Adrenal gland (tissue), 12 donors: ENCODE measurements around the gene HOXA5. TPM values are rescaled to one million over a fixed set of nuclear protein-coding genes. Genes with fewer than 3 reads are reported as not detected.

Source experiments
- DNase-seq, 7 donors: peaks; one replicate each; pipeline ENCODE4 v3.0.0-alpha.2; 2019 to 2020
- H3K27ac ChIP-seq, 5 donors: fragments of 200-600 bp; sonication (generic) in 4 of 5; 1 replicate in 3 of 5; 2 replicates in 2 of 5; pipeline versions ENCODE4 v1.5.1 to v1.8.0; 2016 to 2020; ENCODE audit warnings: mild to moderate bottlenecking in 1 of 5
- H3K27me3 ChIP-seq: fragments of 200-600 bp; 2 replicates; pipeline ENCODE4 v1.8.0; 2021
- H3K36me3 ChIP-seq, 2 donors: fragments of 200-600 bp; replicated peaks in 1 of 2; 1 replicate in 1 of 2; 2 replicates in 1 of 2; pipeline versions ENCODE4 v1.5.1 to v1.8.0; 2018 to 2022
- H3K4me1 ChIP-seq, 2 donors: fragments of 200-600 bp; replicated peaks in 1 of 2; 1 replicate in 1 of 2; 2 replicates in 1 of 2; pipeline versions ENCODE4 v1.5.1 to v1.8.0; 2018 to 2021
- H3K4me3 ChIP-seq, 4 donors: fragments of 200-600 bp; sonication (generic) in 3 of 4; one replicate each; pipeline ENCODE4 v1.5.1; 2016 to 2018
- H3K9me3 ChIP-seq, 3 donors: fragments of 200-600 bp; sonication (generic) in 1 of 3; replicated peaks in 1 of 3; 1 replicate in 2 of 3; 2 replicates in 1 of 3; pipeline versions ENCODE4 v1.5.1 to v1.8.0; 2016 to 2021
- POLR2A ChIP-seq, 2 donors: fragments of 450-650 bp; IDR thresholded peaks; one replicate each; pipeline ENCODE4 v1.6.1; 2017; ENCODE audit warnings: antibody characterized with exemption in 2 of 2, mild to moderate bottlenecking in 2 of 2, moderate library complexity in 1 of 2
- WGBS, 4 donors: extraction: QIAGEN DNeasy Blood & Tissue Kit in 2 of 4; methylation state at CpG; one replicate each; pipeline versions ENCODE4 v1.1.5 to v1.1.7; 2013 to 2017; 5-methylcytosine and 5-hydroxymethylcytosine counted together
- intact Hi-C, 2 donors: fragments of 100-400 bp; cut with DNase I; formaldehyde crosslinking; loops; one replicate each; pipeline versions ENCODE4 v1.14.1 to v1.15.0; 2022 to 2023
- polyA plus RNA-seq, 3 donors: library from polyadenylated mRNA; stranded (reverse); fragments of 200-250 nt in 2 of 3; fragments of 350-450 nt in 1 of 3; fragmentation: Illumina TruSeq in 1 of 3; extraction: RNeasy Lipid Tissue Mini Kit (QIAGEN cat#74804) in 1 of 3; gene quantifications; one replicate each; pipeline ENCODE4 v1.2.3, GENCODE V29; 2013 to 2014
- total RNA-seq, 9 donors: library from RNA; depleted of rRNA in 4 of 9; stranded (reverse); fragments of >200 nt in 4 of 9; fragments of 120-200 nt in 1 of 9; fragmentation: NEBNext Ultra II Directional in 1 of 9; extraction: Animal tissue kit (Norgen Biotek cat#: 25700) in 1 of 9; gene quantifications; one replicate each; pipeline versions ENCODE4 v1.1.0 to v1.2.4, GENCODE V29; 2013 to 2023
- TF ChIP-seq, protein P1 (sequence below), 6 experiments: fragments of 450-650 bp in 4 of 6; fragments of 200-600 bp in 2 of 6; sonication (generic) in 1 of 6; IDR thresholded peaks; 1 replicate in 5 of 6; 2 replicates in 1 of 6; pipeline versions ENCODE4 v1.5.1 to v1.8.0; 2016 to 2021; ENCODE audit warnings: antibody characterized with exemption in 6 of 6, mild to moderate bottlenecking in 2 of 6, moderate library complexity in 1 of 6
- donor health status: healthy with polysubstance abuse.
- donor health status: Bipolar disorder and iron deficiency.
- donor health status: DM: yes; HTN: yes; CAD: no.
- donor health status: DM: no; HTN: no; CAD: no.
- donor health status: DM: no; HTN: no; CAD: no.
- donor health status: DM: yes; HTN: yes; CAD: no.

HOXA5 gene
- total and polyA plus RNA-seq, 12 donors = 21.8 to 132 (median 57.0) TPM

DNA sequence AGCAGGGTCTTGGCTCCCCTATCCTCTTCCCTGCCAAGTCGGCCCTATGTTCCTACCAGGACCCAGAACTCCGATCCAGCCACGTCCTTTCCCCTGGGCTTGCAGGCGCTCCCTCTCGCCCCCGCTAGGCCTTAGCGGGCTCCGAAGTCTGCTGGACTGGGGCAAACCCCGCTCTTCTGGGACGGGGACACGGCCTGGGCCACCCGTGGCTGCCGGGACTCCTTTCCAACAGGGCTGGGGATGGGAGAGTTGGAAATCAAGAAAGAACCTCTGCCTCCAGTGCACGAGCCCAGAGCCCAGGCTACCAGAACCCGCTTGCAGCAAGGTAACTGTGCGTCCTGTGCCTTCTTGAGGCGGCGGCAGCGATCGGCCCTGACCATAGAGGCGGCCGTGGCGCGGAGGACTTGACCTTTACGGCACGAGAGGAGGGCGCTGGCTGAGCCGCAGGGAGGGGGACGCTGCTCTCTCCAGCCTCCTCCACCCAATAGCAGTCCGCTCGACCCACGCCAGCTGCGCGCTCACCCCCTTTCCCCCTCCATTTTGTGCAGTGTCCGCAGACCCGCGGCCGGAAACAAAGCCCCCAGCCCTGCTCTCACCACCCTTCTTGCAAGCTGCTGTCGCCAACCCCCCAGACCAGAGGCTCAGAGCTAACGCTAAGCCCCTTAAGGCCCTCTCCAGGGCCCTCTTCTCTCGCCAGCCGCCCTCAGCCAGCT is 48.5 kb upstream of the HOXA5 start:
- H3K27me3 ChIP-seq = peaks cover 100% of the 10 kb centered on the region

DNA sequence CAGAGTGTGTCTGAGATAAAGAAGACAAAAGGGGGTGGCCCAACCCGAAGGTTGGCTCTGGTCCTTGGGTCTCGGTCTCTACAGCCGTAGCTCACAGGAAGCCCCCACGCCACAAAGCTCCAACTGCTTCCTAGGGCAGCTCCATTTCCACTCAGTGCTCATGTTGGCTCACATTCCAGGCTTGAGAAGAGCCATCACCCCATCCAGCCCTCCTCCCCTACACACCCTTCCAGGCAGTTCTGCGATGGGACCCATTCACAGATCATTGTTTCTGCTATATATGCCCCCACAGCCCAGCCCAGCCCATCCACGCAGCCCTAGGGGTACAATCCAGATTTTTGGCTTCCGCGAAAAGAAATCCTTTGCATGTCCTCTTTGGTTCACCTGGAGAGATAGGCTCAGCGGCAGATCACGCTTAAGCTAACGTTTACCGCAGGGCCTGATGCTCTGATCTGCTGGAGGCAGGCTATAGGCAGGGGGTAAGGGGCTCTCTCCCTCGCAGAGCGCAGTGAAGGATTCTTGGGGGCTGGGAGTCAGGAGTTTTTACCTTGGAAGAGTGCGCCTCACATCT is 47.8 kb upstream of the HOXA5 start:
- no peak overlapping the region for H3K27ac ChIP-seq
- WGBS, 4 donors = 62 to 69% (median 66%) methylated on average over 15 of the region's 15 CpGs
- peaks cover 100% of the 10 kb centered on the region for H3K27me3 ChIP-seq
- peak in 3 of 7 donors; percentile 4 to 20 (median 12) for DNase-seq
- no peak overlapping the region for H3K4me3 ChIP-seq
- peaks cover 9 to 21% of the 10 kb centered on the region in 2 donors for H3K4me1 ChIP-seq
- H3K9me3 ChIP-seq = no peaks in the 10 kb centered on the region
- no peak for TF ChIP-seq POLR2A (IDR thresholded peaks at IDR 0.05)
- TF ChIP-seq, protein P1, sequence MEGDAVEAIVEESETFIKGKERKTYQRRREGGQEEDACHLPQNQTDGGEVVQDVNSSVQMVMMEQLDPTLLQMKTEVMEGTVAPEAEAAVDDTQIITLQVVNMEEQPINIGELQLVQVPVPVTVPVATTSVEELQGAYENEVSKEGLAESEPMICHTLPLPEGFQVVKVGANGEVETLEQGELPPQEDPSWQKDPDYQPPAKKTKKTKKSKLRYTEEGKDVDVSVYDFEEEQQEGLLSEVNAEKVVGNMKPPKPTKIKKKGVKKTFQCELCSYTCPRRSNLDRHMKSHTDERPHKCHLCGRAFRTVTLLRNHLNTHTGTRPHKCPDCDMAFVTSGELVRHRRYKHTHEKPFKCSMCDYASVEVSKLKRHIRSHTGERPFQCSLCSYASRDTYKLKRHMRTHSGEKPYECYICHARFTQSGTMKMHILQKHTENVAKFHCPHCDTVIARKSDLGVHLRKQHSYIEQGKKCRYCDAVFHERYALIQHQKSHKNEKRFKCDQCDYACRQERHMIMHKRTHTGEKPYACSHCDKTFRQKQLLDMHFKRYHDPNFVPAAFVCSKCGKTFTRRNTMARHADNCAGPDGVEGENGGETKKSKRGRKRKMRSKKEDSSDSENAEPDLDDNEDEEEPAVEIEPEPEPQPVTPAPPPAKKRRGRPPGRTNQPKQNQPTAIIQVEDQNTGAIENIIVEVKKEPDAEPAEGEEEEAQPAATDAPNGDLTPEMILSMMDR (IDR thresholded peaks at IDR 0.05) = no peak
- H3K36me3 ChIP-seq = no peaks in the 10 kb centered on the region
- intact Hi-C loops = loop anchor here in 1 of 2 donors (10.0 kb wide), 3 partner anchors 734 to 904 kb away; no protein-coding TSS in a partner anchor

More for the DNA sequence above, 48.5 kb upstream of the HOXA5 start:
- peaks cover 9 to 26% of the 10 kb centered on the region in 2 donors for H3K4me1 ChIP-seq
- no peaks in the 10 kb centered on the region for H3K36me3 ChIP-seq
- H3K27ac ChIP-seq = no peak overlapping the region
- 26 to 43% (median 41%) methylated on average over 17 to 42 of the region's 42 CpGs for WGBS, 4 donors
- no peaks in the 10 kb centered on the region for H3K9me3 ChIP-seq
- intact Hi-C loops = loop anchor here in 1 of 2 donors (10.0 kb wide), 3 partner anchors 733 to 903 kb away; no protein-coding TSS in a partner anchor
- peak in 1 of 7 donors; percentile 49 for DNase-seq
- TF ChIP-seq POLR2A (IDR thresholded peaks at IDR 0.05) = no peak
- TF ChIP-seq, protein P1 (IDR thresholded peaks at IDR 0.05) = no peak
- H3K4me3 ChIP-seq = peak overlapping the region in 1 of 4 donors; percentile 43

DNA sequence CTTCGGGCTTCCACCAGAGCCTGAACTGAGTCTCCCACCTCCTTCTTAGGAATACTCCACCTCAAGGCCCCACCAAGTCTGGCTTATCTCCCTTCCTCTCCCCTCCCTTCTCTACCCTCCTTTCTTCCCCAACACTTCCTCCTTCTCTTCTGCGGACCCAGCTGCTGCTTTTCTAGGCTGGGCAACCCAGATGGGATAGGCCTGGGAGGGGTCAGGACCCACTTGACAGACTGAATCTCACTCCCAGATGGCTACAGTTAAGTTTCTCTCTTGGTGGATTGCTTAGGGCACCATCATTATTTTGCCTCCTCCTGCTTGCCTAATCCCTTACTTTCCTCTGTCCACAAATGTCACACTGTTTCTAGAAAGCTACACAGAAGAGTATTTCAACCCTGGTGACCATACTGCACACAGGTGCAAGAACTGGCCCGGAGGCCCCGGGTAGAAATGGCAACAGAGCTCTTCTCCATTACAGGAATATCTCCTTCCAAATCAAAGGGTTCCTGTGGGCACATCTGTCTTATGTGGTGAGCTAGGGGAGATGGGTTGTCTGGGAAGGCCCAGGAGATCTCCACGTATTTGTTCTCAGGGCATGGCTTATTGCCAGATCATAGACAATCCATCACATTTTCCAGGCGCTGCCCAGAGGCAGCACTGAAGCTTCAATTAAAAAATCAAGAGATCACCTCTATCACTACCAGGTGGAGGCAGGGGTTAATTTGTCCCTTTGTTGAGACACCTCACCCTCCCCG is 46.7 kb upstream of the HOXA5 start:
- Histone ChIP-seq H3K4me3 (no peak overlapping the region), H3K4me1 (peaks cover 9 to 21% of the 10 kb centered on the region in 2 donors), H3K36me3 (no peaks in the 10 kb centered on the region), H3K27ac (no peak overlapping the region), H3K27me3 (peaks cover 100% of the 10 kb centered on the region), H3K9me3 (no peaks in the 10 kb centered on the region)
- TF ChIP-seq POLR2A (IDR thresholded peaks at IDR 0.05) = no peak
- TF ChIP-seq, protein P1 (IDR thresholded peaks at IDR 0.05) = no peak
- DNase-seq = peak in 3 of 7 donors; percentile 10 to 29 (median 11)
- WGBS, 4 donors = 42 to 62% (median 57%) methylated on average over 7 of the region's 7 CpGs
- intact Hi-C loops = loop anchor here (10.0 kb wide), 4 partner anchors 735 to 1315 kb away; no protein-coding TSS in a partner anchor
